Muscle layer of colon (tissue), 2 donors: ENCODE data around the gene DEAF1.

ENCODE experiments used
- H3K27ac ChIP-seq: one replicate; pipeline ENCODE4 v1.7.0; 2013; ENCODE audit warnings: low read depth, mild to moderate bottlenecking, low read length, moderate library complexity
- H3K27me3 ChIP-seq, 2 donors: one replicate each; pipeline ENCODE4 v1.7.0; 2013; ENCODE audit warnings: low read length in 2 of 2, mild to moderate bottlenecking in 2 of 2; ENCODE audit not compliant: insufficient read depth in 2 of 2, control insufficient read depth in 1 of 2
- H3K36me3 ChIP-seq: one replicate; pipeline ENCODE4 v1.7.0; 2013; ENCODE audit warnings: mild to moderate bottlenecking, low read length; ENCODE audit not compliant: insufficient read depth
- H3K4me1 ChIP-seq: one replicate; pipeline ENCODE4 v1.7.0; 2013; ENCODE audit warnings: mild to moderate bottlenecking, low read length; ENCODE audit not compliant: insufficient read depth
- H3K4me3 ChIP-seq, 2 donors: one replicate each; pipeline ENCODE4 v1.7.0; 2013; ENCODE audit warnings: low read length in 2 of 2, low read depth in 1 of 2, mild to moderate bottlenecking in 1 of 2, moderate library complexity in 1 of 2
- H3K9ac ChIP-seq: one replicate; pipeline ENCODE4 v1.7.0; 2013; ENCODE audit warnings: low read length
- H3K9me3 ChIP-seq: one replicate; pipeline ENCODE4 v1.7.0; 2013; ENCODE audit warnings: mild to moderate bottlenecking, low read length
- donor health status: abdominal sarcoma.
- donor health status: Adenocarcinoma of cecum.

Gene DEAF1

GRCh38 chr11:616320-617198 is 78.5 kb downstream of the DEAF1 start:
- Histone ChIP-seq H3K27me3 (no peaks in the 10 kb centered on the region), H3K36me3 (peaks cover 14% of the 10 kb centered on the region), H3K9me3 (no peaks in the 10 kb centered on the region), H3K4me3 (peak overlapping the region in 1 of 2 donors; percentile 73), H3K27ac (peak overlapping the region; percentile 96), H3K9ac (no peak overlapping the region), H3K4me1 (peaks cover 13% of the 10 kb centered on the region)

- Histone ChIP-seq H3K36me3 (peaks cover 23% of the 10 kb centered on the region), H3K27ac (peak within 1 kb of the TSS; percentile 96), H3K27me3 (no peaks in the 10 kb centered on the region), H3K4me3 (peak within 1 kb of the TSS; percentile 71 to 73), H3K4me1 (peaks cover 13% of the 10 kb centered on the region), H3K9me3 (no peaks in the 10 kb centered on the region), H3K9ac (no peak within 1 kb of the TSS)
Observed at GRCh38 chr11:615504-616319, 79.3 kb downstream of the DEAF1 start, which contains the start of gene IRF7. TSS of gene IRF7 (minus strand) at chr11:615950. CDS start at chr11:615364, 586 bp downstream.

- Histone ChIP-seq H3K27me3 (no peaks in the 10 kb centered on the region), H3K9ac (no peak overlapping the region), H3K4me3 (peak overlapping the region; percentile 71 to 73), H3K36me3 (peaks cover 31% of the 10 kb centered on the region), H3K4me1 (peaks cover 13% of the 10 kb centered on the region), H3K27ac (peak overlapping the region; percentile 96), H3K9me3 (no peaks in the 10 kb centered on the region)
Observed at GRCh38 chr11:614623-615503, 80.2 kb downstream of the DEAF1 start.

GRCh38 chr11:614021-614622 is 80.9 kb downstream of the DEAF1 start:
- Histone ChIP-seq H3K27ac (no peak overlapping the region), H3K9ac (no peak overlapping the region), H3K9me3 (no peaks in the 10 kb centered on the region), H3K4me3 (no peak overlapping the region), H3K4me1 (peaks cover 13% of the 10 kb centered on the region), H3K27me3 (no peaks in the 10 kb centered on the region), H3K36me3 (peaks cover 34% of the 10 kb centered on the region)

GRCh38 chr11:613369-613968 is 81.6 kb downstream of the DEAF1 start:
- H3K4me1 ChIP-seq, result peaks cover 13% of the 10 kb centered on the region
- no peak overlapping the region for H3K9ac ChIP-seq
- no peak overlapping the region for H3K4me3 ChIP-seq
- H3K27me3 ChIP-seq, result no peaks in the 10 kb centered on the region
- H3K27ac ChIP-seq, result no peak overlapping the region
- no peaks in the 10 kb centered on the region for H3K9me3 ChIP-seq
- peaks cover 39% of the 10 kb centered on the region for H3K36me3 ChIP-seq

- Histone ChIP-seq H3K36me3 (peaks cover 44% of the 10 kb centered on the region), H3K27ac (no peak overlapping the region), H3K27me3 (no peaks in the 10 kb centered on the region), H3K9ac (no peak overlapping the region), H3K9me3 (no peaks in the 10 kb centered on the region), H3K4me1 (peaks cover 13% of the 10 kb centered on the region), H3K4me3 (no peak overlapping the region)
Observed at GRCh38 chr11:612961-613300, 82.1 kb downstream of the DEAF1 start.

- H3K27me3 ChIP-seq, result no peaks in the 10 kb centered on the region
- H3K4me1 ChIP-seq, result peaks cover 13% of the 10 kb centered on the region
- no peak overlapping the region for H3K4me3 ChIP-seq
- H3K36me3 ChIP-seq, result peaks cover 49% of the 10 kb centered on the region
- H3K27ac ChIP-seq, result no peak overlapping the region
- H3K9ac ChIP-seq, result no peak overlapping the region
- H3K9me3 ChIP-seq, result no peaks in the 10 kb centered on the region
Observed at GRCh38 chr11:612201-612960, 82.6 kb downstream of the DEAF1 start.

- Histone ChIP-seq H3K9me3 (no peaks in the 10 kb centered on the region), H3K9ac (no peak overlapping the region), H3K36me3 (peaks cover 60% of the 10 kb centered on the region), H3K27me3 (no peaks in the 10 kb centered on the region), H3K4me3 (no peak overlapping the region), H3K27ac (no peak overlapping the region), H3K4me1 (peaks cover 12% of the 10 kb centered on the region)
Observed at GRCh38 chr11:611001-611996, 83.7 kb downstream of the DEAF1 start.

- H3K27ac ChIP-seq, result no peak overlapping the region
- H3K9me3 ChIP-seq, result no peaks in the 10 kb centered on the region
- H3K4me1 ChIP-seq, result peaks cover 12% of the 10 kb centered on the region
- peaks cover 70% of the 10 kb centered on the region for H3K36me3 ChIP-seq
- no peak overlapping the region for H3K9ac ChIP-seq
- H3K27me3 ChIP-seq, result no peaks in the 10 kb centered on the region
- no peak overlapping the region for H3K4me3 ChIP-seq
Observed at GRCh38 chr11:610146-610801, 84.7 kb downstream of the DEAF1 start.
